ENCODE data around the gene ABCB8. TPM values are rescaled to one million over a fixed set of nuclear protein-coding genes. Genes with fewer than 3 reads are reported as not detected.
A peak's percentile ranks its signal among the peaks of the same experiment; 100 is the strongest.

The ABCB8 gene
- total and polyA plus RNA-seq, 9 of the 15 experiments (the other 6 are each of a cell fraction or from before 2014, with no cell fraction given): 7.6 to 106 (median 36.3) TPM

GRCh38 chr7:151062111-151062398 lies 33.8 kb downstream of the ABCB8 start (continued):
- no peak for TF ChIP-seq ZNF407 (IDR thresholded peaks at IDR 0.05; ENCODE audit: low read depth)
- no peak for TF ChIP-seq PHB2 (IDR thresholded peaks at IDR 0.05; ENCODE audit: low read depth)
- 0 out of 2 replicates have a peak, but pooled peaks have one; percentile 12 for TF ChIP-seq PREB (CRISPR knock-in tag; IDR thresholded peaks at IDR 0.05)
- 0 out of 3 replicates have a peak, but pooled peaks of 1 of the 2 experiments have one; percentile 11 for TF ChIP-seq CBX3 (IDR thresholded peaks at IDR 0.05; ENCODE audit: borderline replicate concordance in 1 of 2, low read length in 2 of 2)

All from K562 (cell line).